ENCODE data around the gene SCAF8. TPM values are rescaled to one million over a fixed set of nuclear protein-coding genes. Genes with fewer than 3 reads are reported as not detected.
"Not testable (repeated sequence)": the region's sequence is repeated elsewhere in the genome, so short reads cannot be mapped to it uniquely, and the experiment has no call there.

SCAF8 gene
- 42.1 and 44.5 TPM in 2 replicates for total RNA-seq

DNA sequence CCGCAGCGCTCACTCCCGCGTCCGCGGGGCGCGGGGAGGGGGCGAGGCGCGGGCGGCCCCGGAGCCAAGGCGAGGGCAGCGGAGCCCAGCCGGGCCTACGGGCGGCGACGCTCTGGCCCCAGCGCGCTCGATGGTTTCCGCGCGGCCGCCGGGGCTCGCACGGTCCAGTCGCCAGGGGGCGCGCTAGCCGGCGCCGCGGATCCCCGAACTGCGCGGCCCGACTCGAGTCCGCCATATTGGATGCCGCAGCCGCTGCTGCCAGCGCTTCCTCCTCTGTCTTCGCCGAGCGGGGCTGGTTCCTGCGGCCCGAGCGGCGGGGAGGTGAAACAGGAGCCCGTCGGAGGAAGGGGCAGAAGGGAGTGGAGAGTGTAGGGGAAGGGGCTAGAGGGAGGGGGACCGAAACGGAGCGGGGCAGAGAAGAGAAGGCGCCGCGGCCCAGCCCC is at the start of gene SCAF8:
SCAF8 (plus strand) TSS at position 234 of the 443 bp plus-strand sequence. CDS start 485 bp downstream, outside the sequence.
- intact Hi-C loops (cut with micrococcal nuclease) = loop anchor here (1.0 to 10.0 kb wide), 14 partner anchors 40 to 1954 kb away; partner anchors contain the start of genes FBXO5, MTRF1L and TFB1M

DNA sequence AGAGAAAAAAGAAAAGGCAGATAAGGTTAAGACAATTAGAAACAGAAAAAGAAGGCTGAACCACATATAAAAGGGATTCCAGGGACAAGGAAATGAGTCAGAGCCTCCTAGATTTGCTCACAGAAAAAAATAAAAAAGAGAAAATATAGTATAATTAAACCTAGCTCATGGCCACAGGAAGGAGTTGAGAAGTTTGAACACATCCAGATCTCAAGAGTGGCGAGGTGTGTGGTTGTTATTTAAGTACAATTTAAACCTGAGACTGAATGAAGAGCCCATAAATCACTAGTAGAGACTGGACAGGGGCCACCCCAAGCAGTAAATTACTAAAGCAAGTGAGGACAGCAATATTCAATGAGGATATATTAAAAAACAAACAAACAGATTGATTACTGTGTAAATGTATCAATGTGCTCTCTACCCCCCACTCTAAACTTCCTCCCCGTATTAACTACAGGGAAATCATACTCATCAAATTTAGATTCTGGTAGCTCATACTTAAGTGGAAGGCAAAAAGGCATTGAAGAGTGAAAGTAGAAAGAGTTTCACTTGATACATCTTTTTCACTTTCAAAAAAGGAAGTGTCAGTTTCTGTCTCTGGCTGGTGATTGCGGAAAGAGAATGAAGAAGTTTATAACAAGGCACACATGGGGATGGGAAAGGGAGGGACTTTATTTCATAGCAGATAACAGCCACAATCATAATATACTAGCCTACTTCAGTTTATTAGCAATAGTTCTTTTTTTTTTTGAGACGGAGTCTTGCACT is 49.3 kb upstream of the SCAF8 start:
- intact Hi-C loops (cut with micrococcal nuclease) = no loop called here

GRCh38 chr6:154686162-154686561 is 47.1 kb upstream of the SCAF8 start:
- intact Hi-C loops (cut with micrococcal nuclease) = no loop called here

DNA sequence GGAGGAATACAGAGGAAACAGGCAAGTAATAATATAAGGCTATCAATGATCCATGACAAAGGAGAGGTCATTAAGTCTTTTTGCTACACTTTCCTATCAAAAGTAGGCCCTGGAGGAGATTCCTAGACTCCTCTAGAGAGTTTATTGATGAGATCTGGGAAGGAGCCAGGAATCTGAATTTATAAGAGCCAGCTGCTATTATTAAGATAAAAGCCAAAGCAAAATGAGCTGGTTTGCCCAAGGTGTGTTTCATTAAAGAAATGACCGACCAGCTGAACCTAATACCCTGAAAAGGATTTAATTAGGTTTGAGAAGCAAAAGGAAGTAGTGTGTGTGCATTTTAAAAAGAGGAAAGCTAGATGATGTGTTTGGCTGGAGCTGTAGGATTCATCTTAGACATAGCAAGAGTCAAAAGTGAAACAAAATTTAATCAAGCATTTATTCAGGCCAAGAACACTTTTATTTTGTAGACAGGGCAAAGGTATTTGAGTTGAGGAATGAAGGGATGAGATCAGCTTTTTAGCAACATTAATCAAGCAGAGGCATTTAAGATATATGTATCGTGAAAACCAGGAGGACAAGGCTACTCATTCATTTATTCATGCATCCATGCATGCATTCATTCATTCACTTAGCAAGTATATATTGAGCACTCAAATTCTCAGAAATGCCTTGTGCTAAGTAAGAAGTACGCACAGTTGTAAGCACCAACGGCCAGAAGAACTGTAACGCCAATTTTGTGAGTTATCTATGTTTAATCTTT is 43.5 kb upstream of the SCAF8 start:
- intact Hi-C loops (cut with micrococcal nuclease) = no loop called here

DNA sequence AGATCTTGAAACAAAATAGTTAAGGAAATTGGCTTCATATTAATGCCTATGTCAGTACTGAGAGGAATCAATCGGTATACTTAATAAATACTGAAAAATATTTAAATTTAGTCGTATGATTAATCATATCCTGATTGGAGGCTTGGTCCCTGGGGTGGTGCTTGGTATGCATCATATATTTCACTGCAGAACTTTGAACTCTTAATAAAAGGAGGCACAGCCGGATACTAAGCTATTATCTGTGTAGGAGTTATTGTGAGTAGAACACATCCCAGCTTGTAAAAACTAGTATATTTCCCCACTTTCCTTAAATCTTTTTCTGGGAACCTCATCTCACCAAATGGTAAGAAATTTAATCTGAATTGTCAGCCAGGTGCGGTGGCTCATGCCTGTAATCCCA is 42.4 kb upstream of the SCAF8 start:
- intact Hi-C loops (cut with micrococcal nuclease) = no loop called here

GRCh38 chr6:154696661-154697060 is 36.6 kb upstream of the SCAF8 start:
- intact Hi-C loops (cut with micrococcal nuclease) = no loop called here

DNA sequence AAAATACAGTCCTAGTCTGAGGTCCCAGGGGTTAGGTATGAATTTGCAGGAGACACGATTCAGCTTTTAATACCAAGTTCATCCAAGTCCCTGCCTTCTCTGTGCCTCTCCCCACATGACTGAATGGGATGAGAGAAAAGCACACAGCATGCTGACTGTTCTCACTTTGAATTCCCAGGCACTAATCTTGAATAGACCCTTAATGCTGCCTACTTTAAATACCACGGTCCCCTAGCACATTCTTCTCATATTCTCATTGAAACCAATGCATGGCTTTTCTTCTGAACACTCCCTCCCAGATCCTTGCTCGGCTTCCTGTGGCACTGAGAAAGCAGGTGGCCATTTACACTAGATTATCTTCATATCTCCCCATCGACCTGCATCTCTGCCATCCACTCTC is 30.1 kb upstream of the SCAF8 start:
- intact Hi-C loops (cut with micrococcal nuclease) = no loop called here

- intact Hi-C loops (cut with micrococcal nuclease) = loop anchor here (1.0 kb wide), 1 partner anchor 100 kb away; no protein-coding TSS in a partner anchor
Observed at GRCh38 chr6:154705471-154706113, 27.6 kb upstream of the SCAF8 start.

DNA sequence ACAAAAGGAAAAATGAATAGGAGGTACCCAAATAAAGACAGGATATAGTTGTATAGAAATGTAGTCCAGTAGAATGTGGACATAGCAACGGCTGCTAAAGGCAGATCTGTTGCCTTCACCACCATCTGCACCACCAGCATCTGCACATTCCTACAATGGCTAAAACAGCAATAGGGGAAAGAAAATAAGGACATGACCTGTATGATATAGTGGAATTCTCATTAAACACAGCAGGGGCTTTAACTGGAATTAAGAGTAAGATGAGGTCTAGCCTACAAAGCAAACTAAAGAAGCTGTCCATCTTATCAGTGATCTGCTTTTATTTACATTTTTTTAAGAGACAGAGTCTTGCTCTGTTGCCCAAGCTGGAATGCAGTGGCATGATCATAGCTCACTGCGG is 26.8 kb upstream of the SCAF8 start:
- intact Hi-C loops (cut with micrococcal nuclease) = no loop called here

DNA sequence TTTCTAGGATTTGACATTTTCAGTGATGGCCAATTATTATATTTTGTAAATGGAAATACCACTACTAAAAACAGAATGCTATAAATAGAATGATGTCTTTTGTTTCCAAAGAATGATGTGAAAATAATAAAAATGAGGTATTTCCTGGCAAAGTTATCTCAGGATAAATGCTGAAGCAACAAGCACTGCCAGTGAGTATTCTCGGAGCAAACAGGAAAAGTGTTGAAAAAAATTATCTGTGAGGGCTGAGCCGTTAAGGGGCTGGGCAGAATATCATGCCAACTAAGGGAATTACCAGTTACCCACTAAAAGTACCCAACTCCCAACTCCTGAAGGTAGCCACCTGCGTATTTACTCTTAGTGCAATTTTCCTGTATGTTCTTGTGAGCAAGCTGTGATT is 23.6 kb upstream of the SCAF8 start:
- intact Hi-C loops (cut with micrococcal nuclease) = no loop called here

GRCh38 chr6:154710689-154711088 is 22.5 kb upstream of the SCAF8 start:
- intact Hi-C loops (cut with micrococcal nuclease) = no loop called here

DNA sequence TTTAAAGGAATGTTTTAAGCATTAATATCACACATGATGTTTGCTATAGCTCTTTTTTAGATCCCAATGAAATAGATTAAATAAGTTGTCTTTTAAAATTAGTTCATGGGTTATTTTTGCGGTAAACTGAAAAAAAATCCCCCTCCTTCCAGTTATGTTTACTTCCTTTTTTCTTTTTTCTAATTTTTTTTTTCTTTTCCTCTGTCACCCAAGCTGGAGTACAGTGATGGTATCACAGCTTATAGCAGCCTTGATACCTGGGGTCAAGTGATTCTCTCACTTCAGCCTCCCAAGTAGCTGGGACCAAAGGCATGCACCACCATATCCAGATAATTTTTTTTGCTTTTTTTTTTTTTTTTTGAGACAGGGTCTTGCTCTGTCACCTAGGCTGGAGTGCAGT is 17.8 kb upstream of the SCAF8 start:
- intact Hi-C loops (cut with micrococcal nuclease) = no loop called here

- intact Hi-C loops (cut with micrococcal nuclease) = not testable (repeated sequence)
Observed at GRCh38 chr6:154716350-154716749, 16.9 kb upstream of the SCAF8 start.

GRCh38 chr6:154719433-154719832 is 13.8 kb upstream of the SCAF8 start:
- intact Hi-C loops (cut with micrococcal nuclease) = no loop called here

GRCh38 chr6:154719854-154720253 is 13.4 kb upstream of the SCAF8 start:
- intact Hi-C loops (cut with micrococcal nuclease) = no loop called here

DNA sequence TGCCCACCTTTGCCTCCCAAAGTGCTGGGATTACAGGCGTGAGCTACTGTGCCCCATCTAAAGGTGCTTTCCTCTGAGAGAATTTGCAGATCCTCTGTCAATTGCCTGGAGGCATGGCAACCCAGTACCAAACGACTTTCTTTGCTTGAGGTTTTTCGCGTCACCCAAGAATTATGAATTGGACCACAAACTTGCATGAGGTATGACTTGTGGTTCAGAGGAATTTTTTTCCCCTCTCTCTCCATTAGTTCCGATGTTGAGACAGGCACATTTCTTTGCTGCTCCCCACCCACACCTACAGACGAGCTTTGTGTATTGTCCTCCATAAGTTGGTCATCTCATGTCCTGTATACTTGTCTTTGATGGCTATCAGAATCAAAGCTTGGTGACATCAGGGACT is 11.8 kb upstream of the SCAF8 start:
- intact Hi-C loops (cut with micrococcal nuclease) = no loop called here

- intact Hi-C loops (cut with micrococcal nuclease) = no loop called here
Observed at GRCh38 chr6:154726887-154727286, 6.3 kb upstream of the SCAF8 start.

DNA sequence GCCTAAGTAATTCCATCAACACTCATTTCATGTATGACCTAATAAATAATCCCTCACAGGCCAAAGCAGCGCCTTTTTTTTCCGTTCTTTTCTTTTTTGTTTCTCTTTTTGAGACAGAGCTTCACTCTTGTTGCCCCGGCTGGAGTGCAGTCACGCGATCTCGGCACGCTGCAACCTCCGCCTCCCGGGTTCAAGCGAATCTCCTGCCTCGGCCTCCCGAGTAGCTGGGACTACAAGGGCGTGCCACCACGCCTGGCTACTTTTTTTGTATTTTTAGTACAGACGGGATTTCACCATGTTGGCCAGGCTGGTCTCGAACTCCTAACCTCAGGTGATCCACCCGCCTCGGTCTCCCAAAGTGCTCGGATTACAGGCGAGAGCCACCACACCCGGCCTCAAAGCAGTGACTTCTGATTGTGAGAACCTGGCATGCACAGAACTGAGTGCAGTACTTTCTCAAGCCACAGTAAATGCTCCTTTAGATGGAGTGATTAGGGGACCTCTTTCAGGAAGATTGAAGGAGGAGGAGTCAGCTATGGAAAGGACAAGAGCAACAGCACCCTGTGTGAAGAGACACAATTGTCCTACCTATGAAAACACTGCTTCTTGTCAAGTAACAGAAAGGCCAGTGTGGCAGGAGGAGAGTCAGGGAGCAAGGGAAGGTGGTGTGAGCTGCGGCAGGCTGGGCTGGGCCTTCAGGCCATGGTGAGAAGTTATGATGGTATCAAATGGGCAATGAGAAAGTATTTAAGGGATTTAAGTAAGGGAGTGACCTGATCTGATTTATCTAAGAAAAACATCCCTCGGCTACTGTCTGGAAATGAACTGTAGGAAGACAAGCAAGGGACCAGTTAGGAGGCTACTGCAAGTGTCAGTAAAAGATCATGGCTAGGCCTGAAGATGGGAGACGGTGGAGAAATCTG is 1.7 kb upstream of the SCAF8 start:
- intact Hi-C loops (cut with micrococcal nuclease) = loop anchor here (2.0 to 10.0 kb wide), 8 partner anchors 41 to 1956 kb away; partner anchors contain the start of genes FBXO5 and MTRF1L

GRCh38 chr6:154732538-154733182 is 556 bp upstream of the SCAF8 start:
- intact Hi-C loops (cut with micrococcal nuclease) = loop anchor here (1.0 to 10.0 kb wide), 14 partner anchors 40 to 1955 kb away; partner anchors contain the start of genes FBXO5, MTRF1L and TFB1M

Measured in T-helper 1 cell treated with Interleukin-12 subunit alpha and Interleukin-12 subunit beta and Interleukin-4 antibody, amounts not matched to agents 30 ng/mL and 1 ng/mL, for 36 hours (primary cell).